Chondrocyte (in vitro differentiated cells): ENCODE measurements around the gene SLC1A3. TPM values are rescaled to one million over a fixed set of nuclear protein-coding genes. Genes with fewer than 3 reads are reported as not detected.

ENCODE experiments used
- DNase-seq: peaks from one replicate; pipeline ENCODE4 v3.0.0; 2021; ENCODE audit warnings: mixed read lengths, low spot score
- H3K27ac Mint-ChIP-seq: one replicate; pipeline ENCODE4 v1.8.0; 2021; ENCODE audit warnings: mild to moderate bottlenecking, moderate library complexity, mixed read lengths; ENCODE audit not compliant: unreplicated experiment
- H3K27me3 Mint-ChIP-seq: 2 replicates; pipeline ENCODE4 v1.8.0; 2021; ENCODE audit warnings: low read depth, mixed read lengths
- H3K36me3 Mint-ChIP-seq: 2 replicates; pipeline ENCODE4 v1.8.0; 2021; ENCODE audit warnings: low read depth, mixed read lengths
- H3K4me1 Mint-ChIP-seq: 2 replicates; pipeline ENCODE4 v1.8.0; 2021; ENCODE audit warnings: low read depth, mild to moderate bottlenecking, mixed read lengths
- H3K4me3 Mint-ChIP-seq: one replicate; pipeline ENCODE4 v1.8.0; 2021; ENCODE audit warnings: mild to moderate bottlenecking, moderate library complexity, mixed read lengths; ENCODE audit not compliant: unreplicated experiment
- H3K9me3 Mint-ChIP-seq: 2 replicates; pipeline ENCODE4 v1.8.0; 2021; ENCODE audit warnings: low read depth, mixed read lengths
- CTCF ChIP-seq: fragments of 200-600 bp; sonication (generic); IDR thresholded peaks from 2 replicates; pipeline ENCODE4 v1.5.0; 2021; ENCODE audit warnings: antibody characterized with exemption, mild to moderate bottlenecking, moderate library complexity
- long read RNA-seq: library from polyadenylated mRNA; stranded (forward); transcript quantifications from one replicate; pipeline ENCODE4 v2.0.0, GENCODE V29; 2021
- total RNA-seq: library from RNA; stranded (reverse); gene quantifications from 3 replicates; pipeline ENCODE4 v1.2.1, GENCODE V29; 2021

The SLC1A3 gene
- 1.3 to 5.1 TPM (median 1.8 TPM) in 3 replicates for total RNA-seq
- long read RNA-seq, full-length matches to known transcripts, result 2 of 2 reads
- long read RNA-seq, partial matches to known transcripts, result 0 of 2 reads
- long read RNA-seq, other reads (novel, unspliced or antisense), result 0 of 2 reads

DNA sequence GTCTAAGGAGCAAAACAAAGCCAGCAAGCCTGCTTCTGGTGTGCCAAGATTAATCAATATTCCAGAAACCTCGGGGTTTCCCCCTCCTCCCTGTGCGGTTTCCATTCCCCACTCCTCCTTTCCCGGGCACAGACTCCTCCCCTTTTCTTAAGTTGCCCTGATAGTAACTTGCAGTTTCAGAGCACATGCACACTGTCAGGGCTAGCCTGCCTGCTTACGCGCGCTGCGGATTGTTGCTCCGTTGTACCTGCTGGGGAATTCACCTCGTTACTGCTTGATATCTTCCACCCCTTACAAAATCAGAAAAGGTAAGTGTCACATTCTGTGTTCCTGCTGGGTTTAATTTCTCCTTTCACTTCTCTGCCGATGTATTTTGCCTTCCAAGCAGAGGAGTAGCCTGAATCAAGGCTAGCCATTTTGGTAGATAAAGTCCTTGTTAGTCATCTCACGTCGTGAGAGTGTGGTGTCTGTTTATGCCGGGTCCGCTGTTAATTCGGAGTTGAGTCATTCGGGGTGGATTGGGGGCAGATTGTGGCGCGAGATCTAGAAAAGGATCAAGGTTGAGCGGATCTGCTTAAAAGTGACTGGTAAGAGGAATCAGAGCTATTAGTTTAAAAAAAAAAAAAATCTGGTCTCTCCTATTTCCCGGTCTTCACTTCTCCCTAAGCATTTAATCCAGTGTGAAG is at the start of gene SLC1A3:
Gene SLC1A3, plus strand, starts transcription at position 179 of the 686 bp plus-strand sequence. CDS start 1,818 bp downstream, outside the sequence.
- H3K9me3 Mint-ChIP-seq, result no peaks in the 10 kb centered on the region
- no peak for DNase-seq
- no peaks in the 10 kb centered on the region for H3K36me3 Mint-ChIP-seq
- H3K27me3 Mint-ChIP-seq, result peaks cover 2% of the 10 kb centered on the region
- TF ChIP-seq CTCF, result peak; percentile 9
- peak within 1 kb of the TSS; percentile 78 for H3K27ac Mint-ChIP-seq
- peaks cover 39% of the 10 kb centered on the region for H3K4me1 Mint-ChIP-seq
- peak within 1 kb of the TSS; percentile 80 for H3K4me3 Mint-ChIP-seq

GRCh38 chr5:36558641-36559040 is 47.8 kb upstream of the SLC1A3 start:
- Mint-ChIP-seq H3K27ac (no peak overlapping the region), H3K4me3 (no peak overlapping the region), H3K9me3 (peaks cover 12% of the 10 kb centered on the region), H3K36me3 (peaks cover 2% of the 10 kb centered on the region), H3K4me1 (no peaks in the 10 kb centered on the region), H3K27me3 (no peaks in the 10 kb centered on the region)
- TF ChIP-seq CTCF, result no peak
- no peak for DNase-seq

- peaks cover 2% of the 10 kb centered on the region for H3K36me3 Mint-ChIP-seq
- H3K9me3 Mint-ChIP-seq, result peaks cover 5% of the 10 kb centered on the region
Observed at GRCh38 chr5:36561601-36562000, 44.8 kb upstream of the SLC1A3 start.

DNA sequence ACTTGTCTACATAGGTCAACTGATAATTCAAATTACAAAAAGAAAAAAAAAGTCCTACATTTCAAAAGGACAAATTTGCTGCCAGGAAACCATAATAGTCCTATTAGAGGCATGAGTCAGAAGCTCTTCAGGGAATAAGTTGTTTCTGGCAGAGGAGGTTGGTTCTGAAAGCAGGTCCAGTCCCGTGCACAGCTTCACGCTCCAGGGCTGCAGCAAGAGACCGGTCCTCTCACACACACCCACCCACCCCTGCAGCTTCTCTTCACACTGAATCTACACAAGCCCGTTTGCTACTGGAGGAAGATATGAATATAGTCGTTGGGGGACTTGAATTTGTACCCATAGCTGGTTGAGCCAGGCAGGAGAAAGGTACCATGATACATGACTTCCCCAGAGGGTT is 36.9 kb upstream of the SLC1A3 start:
- Mint-ChIP-seq H3K36me3 (no peaks in the 10 kb centered on the region), H3K9me3 (no peaks in the 10 kb centered on the region), H3K4me1 (peaks cover 5% of the 10 kb centered on the region), H3K4me3 (no peak overlapping the region), H3K27ac (no peak overlapping the region), H3K27me3 (no peaks in the 10 kb centered on the region)
- DNase-seq, result no peak
- TF ChIP-seq CTCF, result no peak

More at GRCh38 chr5:36561601-36562000, 44.8 kb upstream of the SLC1A3 start:
- no peak for TF ChIP-seq CTCF
- Mint-ChIP-seq H3K4me3 (no peak overlapping the region), H3K4me1 (no peaks in the 10 kb centered on the region), H3K27me3 (no peaks in the 10 kb centered on the region), H3K27ac (no peak overlapping the region)
- DNase-seq, result no peak

DNA sequence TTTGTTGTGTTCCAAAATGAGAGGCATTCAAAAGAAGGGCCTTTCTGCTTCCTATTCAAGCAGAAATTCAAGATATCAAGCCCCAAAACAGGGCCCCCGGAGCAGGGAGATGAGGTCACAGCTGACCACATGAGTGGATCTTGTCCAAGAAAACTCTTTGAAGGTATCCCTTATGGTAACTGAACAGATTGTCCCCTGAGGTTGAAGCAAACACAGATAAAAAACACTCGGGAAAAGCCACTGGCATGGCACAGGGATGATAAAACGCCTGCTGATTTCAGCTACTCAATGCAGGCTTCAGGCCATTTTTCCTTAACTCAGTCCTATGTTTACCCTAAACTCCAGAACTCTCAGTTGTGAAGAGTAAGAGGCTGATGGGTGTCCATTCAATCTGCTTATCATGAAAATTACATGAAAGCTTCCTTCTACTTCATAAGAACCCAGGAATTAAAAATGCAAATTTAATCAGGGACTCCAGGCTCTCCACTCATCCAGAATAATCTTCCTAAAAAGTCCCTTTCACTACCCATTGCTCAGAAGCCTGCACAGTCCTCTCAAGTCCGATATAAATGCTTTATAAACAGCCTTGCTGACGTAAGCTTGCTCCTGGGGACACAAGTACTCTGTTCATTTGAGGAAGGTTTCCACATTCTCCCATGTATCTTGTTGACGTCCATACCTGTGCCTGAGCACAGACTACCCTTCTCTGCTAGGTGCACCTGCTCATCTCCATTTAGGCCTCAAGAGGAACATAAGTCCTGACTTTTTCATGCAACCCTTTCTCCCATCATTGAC is 35.9 kb upstream of the SLC1A3 start:
- H3K27ac Mint-ChIP-seq, result no peak overlapping the region
- H3K36me3 Mint-ChIP-seq, result no peaks in the 10 kb centered on the region
- DNase-seq, result no peak
- H3K27me3 Mint-ChIP-seq, result no peaks in the 10 kb centered on the region
- no peaks in the 10 kb centered on the region for H3K9me3 Mint-ChIP-seq
- H3K4me3 Mint-ChIP-seq, result no peak overlapping the region
- no peak for TF ChIP-seq CTCF
- peaks cover 12% of the 10 kb centered on the region for H3K4me1 Mint-ChIP-seq
